Hematopoietic multipotent progenitor cell treated with erythropoietin and hydrocortisone succinate and interleukin-3 and kit ligand, for 15 days (in vitro differentiated cells): ENCODE measurements around the gene DDIT3.

Experiments used
- DNase-seq: peaks from one replicate; pipeline ENCODE4 v3.0.0-alpha.2; 2015; ENCODE audit warnings: low spot score

Gene DDIT3

DNA sequence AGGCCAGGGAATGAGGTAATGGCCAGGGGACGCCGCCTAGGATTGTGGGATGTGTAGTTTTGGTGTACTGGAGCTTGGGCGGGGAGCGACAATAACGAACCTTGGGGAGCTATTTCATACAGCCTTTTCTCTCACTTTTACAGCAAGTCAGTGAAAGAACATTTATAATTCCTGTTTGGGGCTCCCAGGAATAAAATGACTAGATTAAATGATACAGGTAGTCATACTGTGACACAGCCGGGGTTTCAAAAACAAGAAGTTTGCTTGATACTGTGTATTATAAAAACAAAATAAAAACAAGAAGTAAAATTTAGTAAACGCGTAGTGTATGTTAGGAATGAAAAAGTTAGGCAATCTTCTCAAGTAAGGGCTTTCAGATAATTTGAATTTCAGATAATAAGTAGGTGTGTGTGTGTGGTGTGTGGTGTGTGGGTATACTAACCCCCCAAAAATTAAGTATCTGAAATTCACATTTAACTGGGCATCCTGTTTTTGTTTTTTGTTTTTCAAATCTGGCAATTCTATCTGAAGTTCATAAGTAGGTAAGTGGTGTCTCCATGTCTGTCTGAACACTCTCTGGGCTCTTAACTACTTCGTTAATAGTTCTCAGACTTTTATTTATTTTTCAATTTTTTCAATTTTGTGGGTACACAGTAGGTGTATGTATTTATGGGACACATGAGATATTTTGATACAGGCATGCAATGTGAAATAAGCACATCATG, 27.1 kb upstream of the DDIT3 start:
- DNase-seq = no peak

- DNase-seq = peak; percentile 96
These were observed 26.3 kb upstream of the DDIT3 start, which contains the start of gene DCTN2 for GRCh38 chr12:57546438-57547287. Gene DCTN2, minus strand, starts transcription at chr12:57547192. Its CDS starts 129 bp downstream, at chr12:57547063.

- DNase-seq = no peak
These were observed 25.6 kb upstream of the DDIT3 start for GRCh38 chr12:57545809-57546437.

DNA sequence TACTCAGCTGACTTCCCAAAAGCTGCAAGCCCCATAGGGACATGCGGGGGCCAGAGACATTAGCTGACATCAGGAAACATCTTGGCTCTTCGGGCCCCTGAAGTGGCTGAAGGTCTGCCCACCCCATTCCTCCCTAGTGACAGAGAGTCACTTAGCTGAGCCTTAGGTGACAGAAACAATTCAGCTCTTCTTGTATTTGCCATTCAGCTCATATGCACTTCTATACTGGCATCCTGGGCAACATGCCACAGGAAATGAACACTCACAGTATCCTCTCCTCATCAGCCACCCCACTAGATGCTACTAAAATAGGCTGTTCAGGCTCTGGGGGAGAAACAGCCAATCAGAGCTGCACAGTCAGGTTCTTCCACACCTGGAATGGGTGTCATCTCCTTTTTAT, 23.3 kb upstream of the DDIT3 start:
- DNase-seq = no peak

- DNase-seq = no peak
These were observed 21.4 kb upstream of the DDIT3 start for GRCh38 chr12:57541717-57542116.

GRCh38 chr12:57541001-57541400, 20.7 kb upstream of the DDIT3 start:
- DNase-seq = no peak

DNA sequence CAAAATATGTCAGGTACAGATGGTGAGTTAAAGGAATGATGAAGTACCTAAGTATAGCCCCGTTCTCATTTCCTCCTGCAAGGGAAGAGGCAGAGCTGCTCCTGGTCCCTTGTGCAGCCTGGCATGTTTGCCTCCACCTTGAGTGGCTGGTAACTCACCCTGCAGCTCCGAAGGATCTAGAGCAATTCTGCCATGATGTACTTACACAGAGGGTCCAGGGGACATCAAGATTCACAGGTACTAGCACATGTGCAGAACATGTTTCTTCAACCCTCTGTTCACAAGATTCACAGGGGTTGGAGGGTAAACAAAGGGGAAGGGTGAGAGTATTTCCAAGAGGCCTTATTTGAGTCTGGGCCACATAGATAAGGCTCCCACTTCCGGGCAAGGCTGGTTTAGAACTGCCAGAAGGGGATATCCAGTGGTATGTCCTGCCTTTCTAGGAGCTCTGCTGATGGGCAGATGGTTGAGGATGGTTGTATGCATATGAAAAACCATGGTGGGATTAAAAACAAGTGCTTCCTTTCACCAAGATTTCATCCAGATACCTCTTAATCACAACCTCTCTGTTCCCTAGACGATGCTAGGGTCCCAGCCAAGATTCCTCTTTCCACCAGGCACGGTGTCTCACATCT, 18.9 kb upstream of the DDIT3 start:
- DNase-seq = peak; percentile 59

DNA sequence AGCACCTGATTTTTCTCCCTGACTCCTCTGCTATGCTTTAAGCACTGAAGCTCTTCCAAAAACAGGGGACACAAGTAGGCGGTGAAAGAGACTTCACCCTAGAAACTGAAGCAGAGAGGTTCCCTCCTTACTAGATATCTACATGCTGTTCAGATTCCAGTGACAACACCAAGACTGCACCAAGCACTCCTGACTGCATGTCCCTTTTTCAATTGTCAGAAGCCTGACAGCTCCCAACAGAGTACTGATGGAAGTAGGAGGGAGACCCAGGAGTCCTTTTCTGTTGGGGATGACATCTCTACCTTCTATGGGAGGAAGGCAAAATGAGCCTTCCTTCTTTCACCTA, 16.3 kb upstream of the DDIT3 start:
- DNase-seq = no peak

GRCh38 chr12:57535764-57536596, 15.7 kb upstream of the DDIT3 start:
- DNase-seq = no peak

DNA sequence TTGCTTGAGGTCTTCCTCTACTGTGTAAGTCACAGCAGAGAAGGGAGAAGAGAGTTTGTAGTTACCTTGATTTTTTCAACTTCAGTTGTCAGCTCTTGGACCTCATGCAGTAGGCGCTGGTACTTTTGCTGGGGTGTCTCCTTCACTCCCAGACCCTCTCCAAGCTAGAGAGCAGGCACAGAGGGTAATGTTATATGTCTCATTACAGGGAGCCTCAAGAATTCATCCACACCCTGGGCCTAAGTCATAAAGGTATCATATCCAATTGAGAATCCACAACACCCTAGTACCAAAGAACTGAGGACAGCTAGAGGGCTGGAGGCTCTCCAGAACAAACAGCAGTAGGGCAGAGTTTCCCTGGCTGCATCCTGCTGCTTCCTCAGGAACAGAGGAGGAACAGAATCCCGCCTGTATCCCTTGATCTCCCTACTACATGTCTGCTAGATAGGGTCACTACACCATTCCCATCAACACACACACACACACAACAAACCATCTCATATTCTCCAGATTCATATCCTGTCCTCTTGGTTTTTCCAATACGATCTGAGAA, 14.8 kb upstream of the DDIT3 start:
- no peak for DNase-seq

GRCh38 chr12:57534250-57534649, 13.9 kb upstream of the DDIT3 start:
- no peak for DNase-seq

GRCh38 chr12:57533108-57533507, 12.8 kb upstream of the DDIT3 start:
- no peak for DNase-seq

GRCh38 chr12:57531836-57532235, 11.5 kb upstream of the DDIT3 start:
- no peak for DNase-seq

GRCh38 chr12:57530396-57531142, 10.3 kb upstream of the DDIT3 start:
- DNase-seq = no peak

- no peak for DNase-seq
These were observed 9.5 kb upstream of the DDIT3 start for GRCh38 chr12:57529831-57530230.

DNA sequence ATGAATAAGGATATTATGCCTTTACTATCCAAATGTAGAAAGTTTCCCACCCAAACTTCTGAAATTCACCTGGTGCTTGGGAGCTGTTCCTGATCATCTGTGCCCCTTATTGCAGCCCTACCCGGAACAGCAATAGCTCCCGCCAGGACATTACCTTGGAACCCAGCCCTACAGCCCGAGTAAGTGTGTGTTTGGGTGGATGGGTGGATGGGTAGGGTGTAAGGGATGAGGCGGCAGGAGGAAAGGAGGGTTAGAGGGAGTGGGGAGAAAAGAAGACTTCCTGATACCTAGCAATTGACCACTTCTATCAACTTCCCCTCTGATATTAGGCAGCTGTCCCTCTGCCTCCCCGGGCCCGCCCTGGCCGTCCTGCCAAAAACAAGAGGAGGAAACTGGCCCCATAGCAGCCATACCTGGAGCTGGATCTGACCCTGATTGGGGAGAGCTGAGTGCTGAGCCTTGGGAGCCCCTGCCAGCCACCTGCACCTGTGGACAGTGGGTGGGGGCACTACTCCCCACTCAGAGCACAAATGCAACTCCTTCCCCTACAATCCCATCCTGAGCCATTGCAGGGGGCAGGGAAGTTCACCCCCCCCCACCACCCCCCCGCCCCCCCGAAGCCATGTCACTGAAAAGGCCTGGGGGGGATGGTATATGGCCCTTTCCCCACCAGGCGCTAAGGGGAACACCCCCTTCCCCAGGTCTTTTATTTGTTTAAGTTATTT, 8.7 kb upstream of the DDIT3 start:
- DNase-seq = no peak

DNA sequence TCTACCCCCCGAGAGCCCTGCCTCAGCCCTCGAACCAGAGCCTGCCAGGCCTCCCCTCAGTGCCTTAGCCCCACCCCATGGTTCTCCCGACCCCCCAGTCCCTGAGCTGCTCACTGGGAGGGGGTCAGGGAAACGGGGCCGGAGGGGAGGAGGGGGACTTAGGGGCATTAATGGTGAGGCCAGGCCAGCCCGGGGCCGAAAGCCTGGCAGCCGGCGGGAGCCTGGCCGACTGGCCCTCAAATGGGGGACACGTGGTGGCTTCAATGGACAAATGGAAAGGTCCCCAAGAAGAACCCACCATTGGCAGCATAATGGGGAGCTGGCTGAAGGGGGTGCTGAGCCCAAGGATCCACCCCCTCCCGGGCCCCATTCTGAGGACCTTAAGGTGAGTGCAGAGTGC, 7.9 kb upstream of the DDIT3 start:
- DNase-seq = no peak

- no peak for DNase-seq
These were observed 6.9 kb upstream of the DDIT3 start for GRCh38 chr12:57527184-57527583.

DNA sequence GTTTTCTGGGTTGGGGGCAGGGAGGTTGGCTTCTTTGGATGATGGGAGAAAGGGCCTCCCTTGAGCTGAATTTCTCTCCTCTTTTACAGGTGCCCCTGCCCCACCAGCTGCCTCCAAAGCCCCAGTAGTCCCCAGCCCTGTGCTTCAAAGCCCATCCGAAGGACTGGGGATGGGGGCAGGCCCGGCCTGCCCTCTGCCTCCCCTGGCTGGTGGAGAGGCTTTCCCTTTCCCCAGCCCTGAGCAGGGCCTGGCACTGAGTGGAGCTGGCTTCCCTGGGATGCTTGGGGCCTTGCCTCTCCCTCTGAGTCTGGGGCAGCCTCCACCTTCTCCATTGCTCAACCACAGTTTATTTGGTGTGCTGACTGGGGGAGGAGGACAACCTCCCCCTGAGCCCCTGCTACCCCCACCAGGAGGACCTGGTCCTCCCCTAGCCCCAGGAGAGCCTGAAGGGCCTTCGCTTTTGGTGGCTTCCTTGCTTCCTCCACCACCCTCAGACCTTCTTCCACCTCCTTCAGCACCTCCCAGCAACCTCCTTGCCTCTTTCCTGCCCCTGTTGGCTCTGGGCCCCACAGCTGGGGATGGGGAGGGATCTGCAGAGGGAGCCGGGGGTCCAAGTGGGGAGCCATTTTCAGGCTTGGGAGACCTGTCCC, 6.3 kb upstream of the DDIT3 start:
- no peak for DNase-seq
